ENCODE results near the gene WNT7B.

Gene WNT7B

GRCh38 chr22:45969414-45969799 lies 7.6 kb downstream of the WNT7B start:
- no peaks in the 10 kb centered on the region for H3K9me3 ChIP-seq (ENCODE audit: control insufficient read depth, low read length)
- H3K4me3 ChIP-seq (ENCODE audit: extremely low read depth, insufficient read depth, low read length, poor library complexity, severe bottlenecking), result no peak overlapping the region
- H3K4me1 ChIP-seq (ENCODE audit: control insufficient read depth, insufficient read depth, low read length, poor library complexity, severe bottlenecking), result peaks cover 21% of the 10 kb centered on the region
- H3K36me3 ChIP-seq (ENCODE audit: control insufficient read depth, insufficient read depth, low read length), result no peaks in the 10 kb centered on the region
- H3K27ac ChIP-seq (ENCODE audit: low read depth, low read length, severe bottlenecking), result no peak overlapping the region
- WGBS, 2 experiments (ENCODE audit: insufficient coverage in 2 of 2), result 57 to 79% methylated on average over 5 to 11 of the region's 11 CpGs

GRCh38 chr22:45968751-45969413 lies 8.1 kb downstream of the WNT7B start:
- peaks cover 21% of the 10 kb centered on the region for H3K4me1 ChIP-seq (ENCODE audit: control insufficient read depth, insufficient read depth, low read length, poor library complexity, severe bottlenecking)
- 88 to 93% methylated on average over 15 to 20 of the region's 21 CpGs for WGBS, 2 experiments (ENCODE audit: insufficient coverage in 2 of 2)
- H3K9me3 ChIP-seq (ENCODE audit: control insufficient read depth, low read length), result no peaks in the 10 kb centered on the region
- no peak overlapping the region for H3K27ac ChIP-seq (ENCODE audit: low read depth, low read length, severe bottlenecking)
- H3K36me3 ChIP-seq (ENCODE audit: control insufficient read depth, insufficient read depth, low read length), result no peaks in the 10 kb centered on the region
- H3K4me3 ChIP-seq (ENCODE audit: extremely low read depth, insufficient read depth, low read length, poor library complexity, severe bottlenecking), result no peak overlapping the region

GRCh38 chr22:45968003-45968650 lies 8.8 kb downstream of the WNT7B start:
- no peaks in the 10 kb centered on the region for H3K36me3 ChIP-seq (ENCODE audit: control insufficient read depth, insufficient read depth, low read length)
- no peak overlapping the region for H3K4me3 ChIP-seq (ENCODE audit: extremely low read depth, insufficient read depth, low read length, poor library complexity, severe bottlenecking)
- no peak overlapping the region for H3K27ac ChIP-seq (ENCODE audit: low read depth, low read length, severe bottlenecking)
- no peaks in the 10 kb centered on the region for H3K9me3 ChIP-seq (ENCODE audit: control insufficient read depth, low read length)
- 88 to 95% methylated on average over 2 to 9 of the region's 10 CpGs for WGBS, 2 experiments (ENCODE audit: insufficient coverage in 2 of 2)
- peaks cover 21% of the 10 kb centered on the region for H3K4me1 ChIP-seq (ENCODE audit: control insufficient read depth, insufficient read depth, low read length, poor library complexity, severe bottlenecking)

GRCh38 chr22:45966895-45967365 lies 10.0 kb downstream of the WNT7B start:
- H3K4me1 ChIP-seq (ENCODE audit: control insufficient read depth, insufficient read depth, low read length, poor library complexity, severe bottlenecking), result peaks cover 21% of the 10 kb centered on the region
- no peak overlapping the region for H3K4me3 ChIP-seq (ENCODE audit: extremely low read depth, insufficient read depth, low read length, poor library complexity, severe bottlenecking)
- H3K27ac ChIP-seq (ENCODE audit: low read depth, low read length, severe bottlenecking), result no peak overlapping the region
- H3K36me3 ChIP-seq (ENCODE audit: control insufficient read depth, insufficient read depth, low read length), result no peaks in the 10 kb centered on the region
- 64 to 68% methylated on average over 11 to 15 of the region's 17 CpGs for WGBS, 2 experiments (ENCODE audit: insufficient coverage in 2 of 2)
- no peaks in the 10 kb centered on the region for H3K9me3 ChIP-seq (ENCODE audit: control insufficient read depth, low read length)

- Histone ChIP-seq H3K36me3 (ENCODE audit: control insufficient read depth, insufficient read depth, low read length) (no peaks in the 10 kb centered on the region), H3K4me1 (ENCODE audit: control insufficient read depth, insufficient read depth, low read length, poor library complexity, severe bottlenecking) (peaks cover 20% of the 10 kb centered on the region), H3K27ac (ENCODE audit: low read depth, low read length, severe bottlenecking) (no peak overlapping the region), H3K4me3 (ENCODE audit: extremely low read depth, insufficient read depth, low read length, poor library complexity, severe bottlenecking) (no peak overlapping the region), H3K9me3 (ENCODE audit: control insufficient read depth, low read length) (no peaks in the 10 kb centered on the region)
- WGBS, 2 experiments (ENCODE audit: insufficient coverage in 2 of 2), result 88 to 91% methylated on average over 15 to 18 of the region's 19 CpGs
Observed at GRCh38 chr22:45966320-45966894, 10.6 kb downstream of the WNT7B start.

- 94 to 95% methylated on average over 11 of the region's 11 CpGs for WGBS, 2 experiments (ENCODE audit: insufficient coverage in 2 of 2)
- no peak overlapping the region for H3K27ac ChIP-seq (ENCODE audit: low read depth, low read length, severe bottlenecking)
- peaks cover 13% of the 10 kb centered on the region for H3K4me1 ChIP-seq (ENCODE audit: control insufficient read depth, insufficient read depth, low read length, poor library complexity, severe bottlenecking)
- no peaks in the 10 kb centered on the region for H3K9me3 ChIP-seq (ENCODE audit: control insufficient read depth, low read length)
- H3K4me3 ChIP-seq (ENCODE audit: extremely low read depth, insufficient read depth, low read length, poor library complexity, severe bottlenecking), result no peak overlapping the region
- H3K36me3 ChIP-seq (ENCODE audit: control insufficient read depth, insufficient read depth, low read length), result no peaks in the 10 kb centered on the region
Observed at GRCh38 chr22:45965563-45965962, 11.4 kb downstream of the WNT7B start.

- H3K4me3 ChIP-seq (ENCODE audit: extremely low read depth, insufficient read depth, low read length, poor library complexity, severe bottlenecking), result no peak overlapping the region
- no peak overlapping the region for H3K27ac ChIP-seq (ENCODE audit: low read depth, low read length, severe bottlenecking)
- H3K36me3 ChIP-seq (ENCODE audit: control insufficient read depth, insufficient read depth, low read length), result no peaks in the 10 kb centered on the region
- WGBS, 2 experiments (ENCODE audit: insufficient coverage in 2 of 2), result 66 to 81% methylated on average over 6 to 12 of the region's 12 CpGs
- H3K4me1 ChIP-seq (ENCODE audit: control insufficient read depth, insufficient read depth, low read length, poor library complexity, severe bottlenecking), result peaks cover 17% of the 10 kb centered on the region
- H3K9me3 ChIP-seq (ENCODE audit: control insufficient read depth, low read length), result no peaks in the 10 kb centered on the region
Observed at GRCh38 chr22:45964926-45965527, 11.9 kb downstream of the WNT7B start.

- 91 to 95% methylated on average over 9 to 11 of the region's 12 CpGs for whole genome bisulfite sequencing, 2 experiments (ENCODE audit: insufficient coverage in 2 of 2)
- Histone ChIP-seq H3K4me3 (ENCODE audit: extremely low read depth, insufficient read depth, low read length, poor library complexity, severe bottlenecking) (no peak overlapping the region), H3K9me3 (ENCODE audit: control insufficient read depth, low read length) (no peaks in the 10 kb centered on the region), H3K27ac (ENCODE audit: low read depth, low read length, severe bottlenecking) (no peak overlapping the region), H3K4me1 (ENCODE audit: control insufficient read depth, insufficient read depth, low read length, poor library complexity, severe bottlenecking) (peaks cover 17% of the 10 kb centered on the region), H3K36me3 (ENCODE audit: control insufficient read depth, insufficient read depth, low read length) (no peaks in the 10 kb centered on the region)
Observed at GRCh38 chr22:45964372-45964771, 12.6 kb downstream of the WNT7B start.

GRCh38 chr22:45963821-45964220 lies 13.1 kb downstream of the WNT7B start:
- H3K27ac ChIP-seq (ENCODE audit: low read depth, low read length, severe bottlenecking), result no peak overlapping the region
- no peak overlapping the region for H3K4me3 ChIP-seq (ENCODE audit: extremely low read depth, insufficient read depth, low read length, poor library complexity, severe bottlenecking)
- H3K4me1 ChIP-seq (ENCODE audit: control insufficient read depth, insufficient read depth, low read length, poor library complexity, severe bottlenecking), result peaks cover 14% of the 10 kb centered on the region
- H3K36me3 ChIP-seq (ENCODE audit: control insufficient read depth, insufficient read depth, low read length), result no peaks in the 10 kb centered on the region
- 80 to 90% methylated on average over 7 of the region's 7 CpGs for WGBS, 2 experiments (ENCODE audit: insufficient coverage in 2 of 2)
- H3K9me3 ChIP-seq (ENCODE audit: control insufficient read depth, low read length), result no peaks in the 10 kb centered on the region

- H3K9me3 ChIP-seq (ENCODE audit: control insufficient read depth, low read length), result no peaks in the 10 kb centered on the region
- no peak overlapping the region for H3K27ac ChIP-seq (ENCODE audit: low read depth, low read length, severe bottlenecking)
- 93 to 96% methylated on average over 12 of the region's 12 CpGs for WGBS, 2 experiments (ENCODE audit: insufficient coverage in 2 of 2)
- H3K36me3 ChIP-seq (ENCODE audit: control insufficient read depth, insufficient read depth, low read length), result no peaks in the 10 kb centered on the region
- no peak overlapping the region for H3K4me3 ChIP-seq (ENCODE audit: extremely low read depth, insufficient read depth, low read length, poor library complexity, severe bottlenecking)
- peaks cover 14% of the 10 kb centered on the region for H3K4me1 ChIP-seq (ENCODE audit: control insufficient read depth, insufficient read depth, low read length, poor library complexity, severe bottlenecking)
Observed at GRCh38 chr22:45962756-45963324, 14.1 kb downstream of the WNT7B start.
